ENCODE results near the gene MAB21L3. TPM values are rescaled to one million over a fixed set of nuclear protein-coding genes. Genes with fewer than 3 reads are reported as not detected.

Gene MAB21L3
- total and polyA plus RNA-seq, 12 donors: 0.03 to 1.8 (median 0.38) TPM; not detected in 8

DNA sequence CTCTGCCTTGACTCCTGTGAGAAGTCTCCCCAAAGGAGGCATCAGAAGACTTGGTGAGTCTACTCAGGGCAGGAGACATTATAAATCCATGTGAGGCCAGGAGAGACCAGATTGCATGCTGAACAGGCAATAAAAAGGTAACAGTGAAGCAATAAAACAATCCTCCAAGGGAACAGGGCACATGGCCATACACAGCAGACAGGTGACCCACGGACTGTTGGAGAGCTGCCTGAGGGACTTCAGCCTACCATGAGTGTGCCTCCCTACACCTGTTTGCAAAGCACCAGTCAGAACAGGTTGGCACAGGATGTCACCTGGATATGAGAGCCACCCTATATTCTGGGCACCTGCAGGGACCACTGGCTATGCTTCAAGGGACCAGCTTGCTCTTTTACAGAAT, 67.6 kb downstream of the MAB21L3 start:
- Histone ChIP-seq H3K4me1 (replicated peaks in 1 of 2) (no peaks in the 10 kb centered on the region), H3K4me3 (no peak overlapping the region), H3K36me3 (replicated peaks in 1 of 2) (no peaks in the 10 kb centered on the region), H3K27me3 (no peaks in the 10 kb centered on the region), H3K9me3 (replicated peaks in 1 of 3) (no peaks in the 10 kb centered on the region), H3K27ac (no peak overlapping the region)
- intact Hi-C loops (cut with DNase I): no loop called here
- DNase-seq: no peak
- 56 to 100% (median 83%) methylated on average over 1 of the region's 1 CpG for WGBS, 4 donors
- TF ChIP-seq, protein P1, sequence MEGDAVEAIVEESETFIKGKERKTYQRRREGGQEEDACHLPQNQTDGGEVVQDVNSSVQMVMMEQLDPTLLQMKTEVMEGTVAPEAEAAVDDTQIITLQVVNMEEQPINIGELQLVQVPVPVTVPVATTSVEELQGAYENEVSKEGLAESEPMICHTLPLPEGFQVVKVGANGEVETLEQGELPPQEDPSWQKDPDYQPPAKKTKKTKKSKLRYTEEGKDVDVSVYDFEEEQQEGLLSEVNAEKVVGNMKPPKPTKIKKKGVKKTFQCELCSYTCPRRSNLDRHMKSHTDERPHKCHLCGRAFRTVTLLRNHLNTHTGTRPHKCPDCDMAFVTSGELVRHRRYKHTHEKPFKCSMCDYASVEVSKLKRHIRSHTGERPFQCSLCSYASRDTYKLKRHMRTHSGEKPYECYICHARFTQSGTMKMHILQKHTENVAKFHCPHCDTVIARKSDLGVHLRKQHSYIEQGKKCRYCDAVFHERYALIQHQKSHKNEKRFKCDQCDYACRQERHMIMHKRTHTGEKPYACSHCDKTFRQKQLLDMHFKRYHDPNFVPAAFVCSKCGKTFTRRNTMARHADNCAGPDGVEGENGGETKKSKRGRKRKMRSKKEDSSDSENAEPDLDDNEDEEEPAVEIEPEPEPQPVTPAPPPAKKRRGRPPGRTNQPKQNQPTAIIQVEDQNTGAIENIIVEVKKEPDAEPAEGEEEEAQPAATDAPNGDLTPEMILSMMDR (IDR thresholded peaks at IDR 0.05): no peak
- no peak for TF ChIP-seq POLR2A (IDR thresholded peaks at IDR 0.05)

DNA sequence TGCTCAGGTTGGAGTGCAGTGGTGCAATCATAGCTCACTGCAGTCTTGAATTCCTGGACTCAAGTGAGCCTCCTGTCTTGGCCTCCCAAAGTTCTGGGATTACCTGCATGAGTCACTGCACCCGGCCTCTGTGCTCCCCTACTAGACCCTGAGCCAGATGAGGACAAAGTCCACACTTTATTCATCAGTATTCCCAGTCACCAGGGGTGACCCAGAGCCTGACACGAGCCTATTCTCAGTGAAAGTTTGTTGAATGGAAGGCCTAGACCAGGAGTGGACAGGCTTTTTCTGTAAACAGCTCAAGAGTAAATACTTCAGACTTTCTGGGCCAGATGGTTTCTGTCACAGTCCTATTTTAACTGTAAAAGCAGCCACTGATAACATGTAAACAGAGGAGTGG, 68.2 kb downstream of the MAB21L3 start:
- intact Hi-C loops (cut with DNase I): no loop called here
- Histone ChIP-seq H3K27me3 (no peaks in the 10 kb centered on the region), H3K27ac (no peak overlapping the region), H3K9me3 (replicated peaks in 1 of 3) (no peaks in the 10 kb centered on the region), H3K4me3 (no peak overlapping the region), H3K4me1 (replicated peaks in 1 of 2) (no peaks in the 10 kb centered on the region), H3K36me3 (replicated peaks in 1 of 2) (no peaks in the 10 kb centered on the region)
- TF ChIP-seq, protein P1 (IDR thresholded peaks at IDR 0.05): no peak
- TF ChIP-seq POLR2A (IDR thresholded peaks at IDR 0.05): no peak
- DNase-seq: no peak
- WGBS, 4 donors: 40 to 79% (median 69%) methylated on average over 1 to 2 of the region's 2 CpGs

DNA sequence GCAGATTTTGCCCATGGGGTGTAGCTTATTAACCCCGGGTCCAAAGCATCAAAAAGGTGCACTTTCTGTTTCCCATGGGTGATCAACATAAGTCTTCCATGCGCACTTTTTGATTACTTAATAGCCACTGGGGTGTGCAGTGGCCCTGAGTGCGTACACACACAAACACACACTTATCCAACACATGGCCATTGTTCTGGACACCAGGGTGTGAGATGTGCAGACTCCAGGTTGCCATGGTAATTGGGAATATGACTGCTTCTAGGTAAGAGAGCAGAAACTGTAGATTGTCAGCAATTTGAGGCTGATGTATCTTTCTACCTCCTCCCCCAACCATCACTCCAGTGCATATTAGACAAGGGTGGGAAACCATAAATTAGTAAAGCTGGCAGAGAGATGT, 68.8 kb downstream of the MAB21L3 start:
- no peaks in the 10 kb centered on the region for H3K27me3 ChIP-seq
- no peak overlapping the region for H3K27ac ChIP-seq
- no peak overlapping the region for H3K4me3 ChIP-seq
- 83 to 97% (median 92%) methylated on average over 3 of the region's 3 CpGs for WGBS, 4 donors
- intact Hi-C loops (cut with DNase I): no loop called here
- H3K4me1 ChIP-seq (replicated peaks in 1 of 2): no peaks in the 10 kb centered on the region
- TF ChIP-seq, protein P1 (IDR thresholded peaks at IDR 0.05): no peak
- no peak for TF ChIP-seq POLR2A (IDR thresholded peaks at IDR 0.05)
- DNase-seq: no peak
- H3K36me3 ChIP-seq (replicated peaks in 1 of 2): no peaks in the 10 kb centered on the region
- H3K9me3 ChIP-seq (replicated peaks in 1 of 3): no peaks in the 10 kb centered on the region

DNA sequence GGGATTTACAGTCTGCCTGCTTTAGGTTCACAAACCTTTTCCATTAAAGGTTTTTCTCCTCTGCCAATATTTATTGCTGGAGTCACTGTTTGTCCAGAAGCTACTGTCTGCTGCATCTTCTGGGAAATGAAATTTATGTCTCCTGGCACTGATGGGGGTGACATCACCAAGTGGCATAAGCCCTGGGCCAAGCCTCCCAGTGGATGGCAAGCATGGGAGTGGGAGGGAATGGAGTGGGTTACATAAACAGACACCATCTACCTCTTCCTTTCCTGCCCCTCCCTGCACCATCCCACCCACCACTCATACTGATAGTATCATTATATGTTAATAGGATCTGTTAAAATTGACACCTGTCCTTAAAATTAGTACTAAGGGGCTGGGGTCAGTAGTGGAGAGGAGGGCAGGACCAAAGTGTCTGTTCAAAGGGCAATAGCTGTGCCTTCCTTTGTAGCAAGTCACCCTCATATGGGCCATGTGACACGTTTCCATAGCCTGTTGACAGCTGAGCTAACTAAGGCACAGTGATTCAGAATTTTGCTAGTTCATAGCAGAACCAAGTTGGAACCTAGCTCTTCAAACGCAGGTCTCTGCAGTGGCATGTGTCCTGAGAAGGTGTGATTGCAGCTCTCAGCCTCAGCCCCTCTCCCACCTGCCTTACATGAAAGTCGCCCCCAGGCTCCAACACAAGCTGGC, 71.0 kb downstream of the MAB21L3 start:
- intact Hi-C loops (cut with DNase I): no loop called here
- Histone ChIP-seq H3K36me3 (replicated peaks in 1 of 2) (no peaks in the 10 kb centered on the region), H3K27me3 (no peaks in the 10 kb centered on the region), H3K4me3 (no peak overlapping the region), H3K9me3 (replicated peaks in 1 of 3) (no peaks in the 10 kb centered on the region), H3K27ac (no peak overlapping the region), H3K4me1 (replicated peaks in 1 of 2) (no peaks in the 10 kb centered on the region)
- TF ChIP-seq POLR2A (IDR thresholded peaks at IDR 0.05): no peak
- TF ChIP-seq, protein P1 (IDR thresholded peaks at IDR 0.05): no peak
- WGBS, 4 donors: 68 to 85% (median 78%) methylated on average over 3 of the region's 3 CpGs
- DNase-seq: peak in 2 of 7 donors; percentile 52 to 53

Other genes starting within 250 kb of the MAB21L3 start
- 10 to 100 TPM in 3 of 9 donors, 1 to 10 TPM in 6; 2.3 to 27.2 (median 5.9) TPM for gene SLC22A15, start 134.9 kb upstream of the MAB21L3 start, total RNA-seq
- gene SLC22A15, start 134.9 kb upstream of the MAB21L3 start, polyA plus RNA-seq: 10 to 100 TPM in 1 of 3 donors, 1 to 10 TPM in 2; 1.2 to 11.4 (median 2.7) TPM

Measured in adrenal gland (tissue), 12 donors.